ENCODE measurements around the gene FHOD3. TPM values are rescaled to one million over a fixed set of nuclear protein-coding genes. Genes with fewer than 3 reads are reported as not detected.

FHOD3 gene
- total RNA-seq, 1 experiment from 2014 or later, result 22.7 TPM

DNA sequence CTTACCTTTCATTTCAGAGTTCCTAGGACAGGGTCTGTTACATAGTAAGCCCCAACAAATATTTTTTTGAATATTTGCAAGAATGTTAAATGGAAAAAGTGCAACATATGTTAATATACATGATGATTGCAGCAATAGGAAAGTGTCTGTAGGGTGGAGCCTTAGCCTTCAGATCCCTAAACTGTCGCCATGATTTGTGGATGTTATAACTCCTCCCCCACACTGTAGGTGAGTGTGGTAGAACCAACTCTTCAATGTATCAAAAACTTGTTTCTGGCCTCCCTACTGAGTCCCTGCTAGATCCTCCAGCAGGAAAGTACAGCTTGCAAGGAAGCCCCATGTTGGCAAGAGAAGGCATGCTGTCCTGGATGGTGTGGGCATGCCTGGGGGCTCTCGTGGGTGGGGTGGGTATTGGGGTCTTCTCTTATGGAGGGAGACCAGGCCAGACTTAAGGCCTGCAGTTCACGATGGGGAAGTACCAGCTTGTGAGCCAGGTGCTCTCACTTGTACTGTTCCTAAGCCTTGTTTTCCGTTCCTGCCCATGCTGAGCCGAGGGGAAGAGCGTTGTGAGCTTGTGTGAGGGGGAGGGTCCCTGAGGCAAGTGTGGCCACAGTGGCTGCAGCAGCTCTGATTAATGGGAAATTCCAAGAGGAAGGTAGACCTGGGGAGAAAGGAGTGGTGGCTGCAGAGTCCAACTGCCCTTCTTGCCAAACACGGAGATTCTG lies 11.4 kb downstream of the FHOD3 start:
- intact Hi-C loops (cut with micrococcal nuclease; ENCODE audit: unreplicated experiment) (no loop called here), in situ Hi-C loops (cut with HindIII; ENCODE audit: low pct_unique_long_range_greater_than_20kb, low sequenced_read_pairs) (no loop called here)
- TF ChIP-seq, protein P1, sequence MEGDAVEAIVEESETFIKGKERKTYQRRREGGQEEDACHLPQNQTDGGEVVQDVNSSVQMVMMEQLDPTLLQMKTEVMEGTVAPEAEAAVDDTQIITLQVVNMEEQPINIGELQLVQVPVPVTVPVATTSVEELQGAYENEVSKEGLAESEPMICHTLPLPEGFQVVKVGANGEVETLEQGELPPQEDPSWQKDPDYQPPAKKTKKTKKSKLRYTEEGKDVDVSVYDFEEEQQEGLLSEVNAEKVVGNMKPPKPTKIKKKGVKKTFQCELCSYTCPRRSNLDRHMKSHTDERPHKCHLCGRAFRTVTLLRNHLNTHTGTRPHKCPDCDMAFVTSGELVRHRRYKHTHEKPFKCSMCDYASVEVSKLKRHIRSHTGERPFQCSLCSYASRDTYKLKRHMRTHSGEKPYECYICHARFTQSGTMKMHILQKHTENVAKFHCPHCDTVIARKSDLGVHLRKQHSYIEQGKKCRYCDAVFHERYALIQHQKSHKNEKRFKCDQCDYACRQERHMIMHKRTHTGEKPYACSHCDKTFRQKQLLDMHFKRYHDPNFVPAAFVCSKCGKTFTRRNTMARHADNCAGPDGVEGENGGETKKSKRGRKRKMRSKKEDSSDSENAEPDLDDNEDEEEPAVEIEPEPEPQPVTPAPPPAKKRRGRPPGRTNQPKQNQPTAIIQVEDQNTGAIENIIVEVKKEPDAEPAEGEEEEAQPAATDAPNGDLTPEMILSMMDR (IDR thresholded peaks at IDR 0.05), result no peak
- TF ChIP-seq SIN3A (IDR thresholded peaks at IDR 0.05; ENCODE audit: borderline replicate concordance, insufficient read depth, low read depth, low read length), result no peak
- no peak for TF ChIP-seq POLR2AphosphoS5 (IDR thresholded peaks at IDR 0.05; ENCODE audit: low read depth, low read length)
- no peak for TF ChIP-seq REST (IDR thresholded peaks at IDR 0.05; ENCODE audit: insufficient read depth in 1 of 2, low read depth in 2 of 2, low read length in 1 of 2)
- TF ChIP-seq TCF7L2 (IDR thresholded peaks at IDR 0.05; ENCODE audit: low read depth, low read length), result no peak
- H3K27ac ChIP-seq (ENCODE audit: low read length), result peak overlapping the region; percentile 85
- peaks cover 61% of the 10 kb centered on the region for H3K4me1 ChIP-seq (ENCODE audit: control insufficient read depth, insufficient read depth, low read length)
- peak; percentile 75 for ATAC-seq
- H3K4me3 ChIP-seq (ENCODE audit: low read depth in 2 of 2, low read length in 2 of 2), result peak overlapping the region; percentile 28 to 43
- ChIA-PET CTCF (no interaction called here), POLR2A (interaction anchor here (0.6 kb wide), 1 partner anchor 264 kb away, joined by 4 read pairs; no protein-coding TSS in a partner anchor)
- H3K9me3 ChIP-seq (ENCODE audit: control insufficient read depth, insufficient read depth, low read depth, low read length), result no peaks in the 10 kb centered on the region
- DNase-seq (ENCODE audit: low read depth, low spot score), result no peak
- no TSS peak for BruUV-seq (replicated peaks)
- H3K36me3 ChIP-seq (ENCODE audit: control insufficient read depth, insufficient read depth, low read length), result no peaks in the 10 kb centered on the region
- no peaks in the 10 kb centered on the region for H3K27me3 ChIP-seq (ENCODE audit: control insufficient read depth, insufficient read depth, low read length)

DNA sequence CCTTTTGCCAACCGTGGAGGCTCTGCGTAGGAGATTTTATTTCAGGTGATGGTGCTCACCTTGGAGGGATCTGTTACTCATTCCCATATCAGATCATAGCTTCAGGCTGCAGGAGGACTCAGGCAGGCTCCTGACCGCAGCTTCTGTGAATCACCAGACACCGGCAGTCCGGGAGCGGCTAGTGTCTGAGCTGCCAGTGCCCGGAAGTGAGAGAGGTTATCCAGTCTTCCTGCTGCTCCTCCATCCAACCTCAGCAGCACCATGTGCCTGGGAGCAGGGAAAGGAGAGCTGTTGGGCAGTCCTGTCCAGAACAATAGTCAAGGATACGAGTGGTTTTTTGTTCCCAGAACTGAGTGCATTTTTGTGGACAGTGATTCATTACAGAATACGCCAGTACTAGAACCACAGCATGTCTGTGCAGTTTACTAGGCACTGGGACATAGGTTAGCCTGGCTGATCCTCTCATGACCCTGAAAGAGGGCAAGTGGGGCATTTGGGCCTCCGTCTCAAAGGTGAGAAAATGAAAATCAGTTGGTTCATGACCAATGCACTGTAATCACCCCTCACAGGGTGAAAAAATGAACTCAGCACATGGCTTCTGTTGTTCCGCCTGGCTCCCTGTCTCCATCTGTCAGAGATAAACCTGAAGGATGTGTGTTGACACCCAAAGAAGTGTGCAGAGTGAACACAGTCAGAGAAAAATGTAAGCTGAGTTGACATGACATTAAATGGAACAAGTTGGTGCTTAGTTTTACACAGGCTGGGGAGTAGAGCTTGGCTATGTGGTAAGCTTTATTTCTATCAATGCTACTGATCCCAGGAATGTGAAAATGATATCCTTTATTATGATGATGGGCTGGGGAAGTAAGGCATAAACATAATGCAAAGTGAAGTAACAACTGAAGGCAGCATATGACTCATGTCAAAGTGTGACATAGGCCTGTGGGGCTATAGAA lies 12.2 kb downstream of the FHOD3 start:
- ATAC-seq (peak; percentile 91), DNase-seq (ENCODE audit: low read depth, low spot score) (peak; percentile 77)
- peak overlapping the region; percentile 28 to 43 for H3K4me3 ChIP-seq (ENCODE audit: low read depth in 2 of 2, low read length in 2 of 2)
- ChIA-PET POLR2A (no interaction called here), CTCF (interaction anchor here (0.5 kb wide), 1 partner anchor 12 kb away, joined by 3 read pairs; the partner anchor contains the start of gene FHOD3)
- TF ChIP-seq REST (IDR thresholded peaks at IDR 0.05; ENCODE audit: insufficient read depth in 1 of 2, low read depth in 2 of 2, low read length in 1 of 2) (no peak), TCF7L2 (IDR thresholded peaks at IDR 0.05; ENCODE audit: low read depth, low read length) (0 out of 2 replicates have a peak, but pooled peaks have one; percentile 33), POLR2AphosphoS5 (IDR thresholded peaks at IDR 0.05; ENCODE audit: low read depth, low read length) (no peak), SIN3A (IDR thresholded peaks at IDR 0.05; ENCODE audit: borderline replicate concordance, insufficient read depth, low read depth, low read length) (no peak)
- TF ChIP-seq, protein P1 (IDR thresholded peaks at IDR 0.05), result no peak
- H3K27ac ChIP-seq (ENCODE audit: low read length), result peak overlapping the region; percentile 85
- intact Hi-C loops (cut with micrococcal nuclease; ENCODE audit: unreplicated experiment) (no loop called here), in situ Hi-C loops (cut with HindIII; ENCODE audit: low pct_unique_long_range_greater_than_20kb, low sequenced_read_pairs) (no loop called here)
- H3K4me1 ChIP-seq (ENCODE audit: control insufficient read depth, insufficient read depth, low read length), result peaks cover 64% of the 10 kb centered on the region
- no TSS peak for BruUV-seq (replicated peaks)
- H3K27me3 ChIP-seq (ENCODE audit: control insufficient read depth, insufficient read depth, low read length), result no peaks in the 10 kb centered on the region
- no peaks in the 10 kb centered on the region for H3K9me3 ChIP-seq (ENCODE audit: control insufficient read depth, insufficient read depth, low read depth, low read length)
- no peaks in the 10 kb centered on the region for H3K36me3 ChIP-seq (ENCODE audit: control insufficient read depth, insufficient read depth, low read length)

Data from Panc1 (cell line).